Measurements from ENCODE around the gene MYL5. TPM values are rescaled to one million over a fixed set of nuclear protein-coding genes. Genes with fewer than 3 reads are reported as not detected.
A peak's percentile ranks its signal among the peaks of the same experiment; 100 is the strongest.

Gene MYL5
- total and polyA plus RNA-seq, 10 of the 15 experiments (the other 5 are each of a cell fraction or from before 2014, with no cell fraction given), result 1.2 to 13.8 (median 7.1) TPM

DNA sequence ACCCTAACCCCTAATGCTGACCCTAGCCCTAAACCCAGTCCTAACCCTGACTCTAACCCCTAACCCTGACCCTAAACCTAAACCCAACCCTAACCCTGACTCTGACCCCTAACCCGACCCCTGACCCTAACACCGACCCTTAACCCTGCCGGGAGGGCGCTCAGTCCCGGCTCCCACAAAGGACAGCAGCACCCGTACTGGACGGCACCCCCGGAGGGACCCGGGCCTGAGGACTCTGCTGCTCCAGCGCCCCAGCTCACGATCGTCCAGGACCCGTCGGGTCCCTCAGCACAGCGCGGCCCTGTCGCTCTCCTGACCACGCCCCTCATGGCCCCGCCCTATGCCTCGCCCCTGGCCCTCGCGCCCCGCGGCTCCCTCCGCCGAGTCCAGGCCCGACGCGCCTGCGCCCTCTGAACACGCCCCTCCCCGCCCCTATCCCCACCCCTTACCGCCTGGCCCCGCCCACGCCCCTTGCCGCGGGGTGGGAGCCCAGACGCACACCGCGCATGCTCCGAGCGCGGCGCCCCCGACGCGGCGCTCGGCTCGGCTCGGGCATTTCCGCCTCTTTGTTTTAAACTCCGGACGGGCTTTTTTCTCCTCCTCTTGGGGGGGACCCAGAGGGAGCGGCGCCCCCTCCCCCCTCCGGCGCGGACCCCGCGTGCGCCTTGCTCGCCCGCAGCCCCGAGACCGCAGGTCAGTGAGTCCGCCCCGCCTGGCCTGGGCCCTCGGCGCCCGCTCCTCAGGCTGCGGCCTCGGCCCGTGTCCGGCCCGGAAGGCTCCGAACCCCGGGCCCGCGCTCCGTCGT is 31.1 kb downstream of the MYL5 start, which contains the start of gene PCGF3 (continued):
- TF ChIP-seq ASH2L (IDR thresholded peaks at IDR 0.05; ENCODE audit: borderline replicate concordance, low read depth), result no peak
- 0 out of 2 replicates have a peak, but pooled peaks have one; percentile 33 for TF ChIP-seq SREBF1 (IDR thresholded peaks at IDR 0.05; ENCODE audit: low read length)
- TF ChIP-seq, protein P1, sequence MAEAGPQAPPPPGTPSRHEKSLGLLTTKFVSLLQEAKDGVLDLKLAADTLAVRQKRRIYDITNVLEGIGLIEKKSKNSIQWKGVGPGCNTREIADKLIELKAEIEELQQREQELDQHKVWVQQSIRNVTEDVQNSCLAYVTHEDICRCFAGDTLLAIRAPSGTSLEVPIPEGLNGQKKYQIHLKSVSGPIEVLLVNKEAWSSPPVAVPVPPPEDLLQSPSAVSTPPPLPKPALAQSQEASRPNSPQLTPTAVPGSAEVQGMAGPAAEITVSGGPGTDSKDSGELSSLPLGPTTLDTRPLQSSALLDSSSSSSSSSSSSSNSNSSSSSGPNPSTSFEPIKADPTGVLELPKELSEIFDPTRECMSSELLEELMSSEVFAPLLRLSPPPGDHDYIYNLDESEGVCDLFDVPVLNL (IDR thresholded peaks at IDR 0.05; ENCODE audit: low read depth, low read length), result no peak
- no peak for TF ChIP-seq BRCA1 (IDR thresholded peaks at IDR 0.05; ENCODE audit: low read depth, low read length)
- TF ChIP-seq WRNIP1 (IDR thresholded peaks at IDR 0.05; ENCODE audit: borderline replicate concordance, low read depth, low read length), result no peak
- TF ChIP-seq PML (IDR thresholded peaks at IDR 0.05; ENCODE audit: low read length), result no peak
- TF ChIP-seq SIN3A (IDR thresholded peaks at IDR 0.05; ENCODE audit: low read depth, low read length), result no peak
- TF ChIP-seq FOXK2 (IDR thresholded peaks at IDR 0.05), result no peak
- no peak for TF ChIP-seq YBX1 (IDR thresholded peaks at IDR 0.05)
- TF ChIP-seq, protein P2, sequence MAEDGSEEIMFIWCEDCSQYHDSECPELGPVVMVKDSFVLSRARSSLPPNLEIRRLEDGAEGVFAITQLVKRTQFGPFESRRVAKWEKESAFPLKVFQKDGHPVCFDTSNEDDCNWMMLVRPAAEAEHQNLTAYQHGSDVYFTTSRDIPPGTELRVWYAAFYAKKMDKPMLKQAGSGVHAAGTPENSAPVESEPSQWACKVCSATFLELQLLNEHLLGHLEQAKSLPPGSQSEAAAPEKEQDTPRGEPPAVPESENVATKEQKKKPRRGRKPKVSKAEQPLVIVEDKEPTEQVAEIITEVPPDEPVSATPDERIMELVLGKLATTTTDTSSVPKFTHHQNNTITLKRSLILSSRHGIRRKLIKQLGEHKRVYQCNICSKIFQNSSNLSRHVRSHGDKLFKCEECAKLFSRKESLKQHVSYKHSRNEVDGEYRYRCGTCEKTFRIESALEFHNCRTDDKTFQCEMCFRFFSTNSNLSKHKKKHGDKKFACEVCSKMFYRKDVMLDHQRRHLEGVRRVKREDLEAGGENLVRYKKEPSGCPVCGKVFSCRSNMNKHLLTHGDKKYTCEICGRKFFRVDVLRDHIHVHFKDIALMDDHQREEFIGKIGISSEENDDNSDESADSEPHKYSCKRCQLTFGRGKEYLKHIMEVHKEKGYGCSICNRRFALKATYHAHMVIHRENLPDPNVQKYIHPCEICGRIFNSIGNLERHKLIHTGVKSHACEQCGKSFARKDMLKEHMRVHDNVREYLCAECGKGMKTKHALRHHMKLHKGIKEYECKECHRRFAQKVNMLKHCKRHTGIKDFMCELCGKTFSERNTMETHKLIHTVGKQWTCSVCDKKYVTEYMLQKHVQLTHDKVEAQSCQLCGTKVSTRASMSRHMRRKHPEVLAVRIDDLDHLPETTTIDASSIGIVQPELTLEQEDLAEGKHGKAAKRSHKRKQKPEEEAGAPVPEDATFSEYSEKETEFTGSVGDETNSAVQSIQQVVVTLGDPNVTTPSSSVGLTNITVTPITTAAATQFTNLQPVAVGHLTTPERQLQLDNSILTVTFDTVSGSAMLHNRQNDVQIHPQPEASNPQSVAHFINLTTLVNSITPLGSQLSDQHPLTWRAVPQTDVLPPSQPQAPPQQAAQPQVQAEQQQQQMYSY (CRISPR knock-in tag; IDR thresholded peaks at IDR 0.05), result no peak
- peak; percentile 78 for TF ChIP-seq LARP7 (IDR thresholded peaks at IDR 0.05)
- no peak for TF ChIP-seq SUPT20H (IDR thresholded peaks at IDR 0.05; ENCODE audit: borderline replicate concordance, control insufficient read depth, low read depth, low read length)
- no peak for TF ChIP-seq ZNF217 (IDR thresholded peaks at IDR 0.05)
- no peak for TF ChIP-seq ZSCAN29 (IDR thresholded peaks at IDR 0.05)

All from GM12878 (cell line).